Measurements from ENCODE around the gene TBCD.

The TBCD gene

DNA sequence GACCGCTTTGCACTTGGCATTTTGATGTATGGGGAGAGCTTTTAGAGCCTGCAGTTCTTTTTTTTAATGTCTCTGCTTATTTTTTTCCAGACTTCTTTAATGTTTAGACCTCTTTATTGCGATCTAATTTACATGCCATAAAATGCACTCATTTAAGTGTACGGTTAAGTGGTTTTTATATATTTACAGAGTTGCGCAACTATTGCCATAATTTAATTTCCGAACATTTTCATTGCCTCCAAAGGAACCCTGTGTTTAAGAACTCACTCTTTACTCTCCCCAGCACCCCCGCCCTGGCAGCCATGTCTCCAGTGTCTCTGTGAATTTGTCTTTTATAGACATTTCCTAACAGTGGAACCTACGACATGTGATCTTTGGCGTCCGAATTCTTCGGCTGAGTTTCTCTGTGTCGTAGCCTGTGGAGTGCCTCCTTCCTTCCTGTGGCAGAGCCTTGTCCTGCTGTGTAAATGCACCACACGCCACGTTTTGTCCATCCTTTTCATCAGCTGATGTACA, 64.0 kb downstream of the TBCD start:
- H3K4me1 ChIP-seq (ENCODE audit: control insufficient read depth, insufficient read depth, low read length) = no peaks in the 10 kb centered on the region
- peaks cover 17% of the 10 kb centered on the region for H3K9me3 ChIP-seq (ENCODE audit: control insufficient read depth, low read length)
- no peak overlapping the region for H3K9ac ChIP-seq (ENCODE audit: low read length)
- no peaks in the 10 kb centered on the region for H3K27me3 ChIP-seq (replicated peaks; ENCODE audit: control insufficient read depth, insufficient read depth, low read length)
- DNase-seq (ENCODE audit: low read depth) = no peak
- no peak overlapping the region for H3K4me3 ChIP-seq (ENCODE audit: low read length)
- peaks cover 25% of the 10 kb centered on the region for H3K36me3 ChIP-seq (ENCODE audit: control insufficient read depth, insufficient read depth, low read length, severe bottlenecking)

DNA sequence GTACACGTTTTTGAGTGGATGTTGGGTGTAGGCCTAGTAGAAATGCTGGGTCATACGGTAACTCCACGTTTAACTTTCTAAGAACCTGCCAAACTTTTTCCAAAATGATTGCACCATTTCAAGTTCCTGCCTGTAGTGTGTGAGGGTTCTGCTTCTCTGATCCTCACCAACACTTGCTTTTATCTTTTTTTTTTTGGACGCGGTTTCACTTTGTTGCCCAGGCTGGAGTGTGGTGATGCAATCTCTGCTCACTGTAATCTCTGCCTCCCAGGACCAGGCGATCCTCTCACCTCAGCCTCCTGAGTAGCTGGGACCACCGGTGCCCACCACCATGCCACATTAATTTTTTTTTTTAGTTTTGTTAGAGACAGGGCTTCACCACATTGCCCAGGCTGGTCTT, 64.5 kb downstream of the TBCD start:
- Histone ChIP-seq H3K4me3 (ENCODE audit: low read length) (no peak overlapping the region), H3K4me1 (ENCODE audit: control insufficient read depth, insufficient read depth, low read length) (no peaks in the 10 kb centered on the region), H3K9me3 (ENCODE audit: control insufficient read depth, low read length) (peaks cover 20% of the 10 kb centered on the region), H3K36me3 (ENCODE audit: control insufficient read depth, insufficient read depth, low read length, severe bottlenecking) (peaks cover 22% of the 10 kb centered on the region), H3K27me3 (replicated peaks; ENCODE audit: control insufficient read depth, insufficient read depth, low read length) (no peaks in the 10 kb centered on the region), H3K9ac (ENCODE audit: low read length) (no peak overlapping the region)
- DNase-seq (ENCODE audit: low read depth) = no peak

DNA sequence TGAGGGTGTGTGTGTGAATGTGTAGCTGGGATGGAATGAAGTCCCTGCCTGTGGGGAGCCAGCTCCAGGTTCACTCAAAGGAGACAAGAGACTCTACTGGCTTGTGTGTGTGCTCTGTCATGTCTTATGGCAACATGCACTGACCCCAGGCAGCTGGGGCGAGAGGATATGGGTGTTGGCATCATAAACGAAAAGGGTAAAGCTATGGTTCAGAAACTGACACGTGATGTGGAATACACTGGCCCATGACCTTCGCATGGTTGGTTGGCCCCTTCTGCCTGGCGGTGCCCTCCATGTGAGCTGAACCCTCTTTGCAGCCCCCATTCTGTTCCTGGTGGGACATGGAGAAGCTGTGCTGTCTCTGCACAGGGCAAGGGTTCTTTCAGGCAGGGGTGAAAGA, 66.1 kb downstream of the TBCD start:
- H3K36me3 ChIP-seq (ENCODE audit: control insufficient read depth, insufficient read depth, low read length, severe bottlenecking) = peaks cover 19% of the 10 kb centered on the region
- H3K9ac ChIP-seq (ENCODE audit: low read length) = no peak overlapping the region

GRCh38 chr17:82820278-82821251, 68.7 kb downstream of the TBCD start:
- Histone ChIP-seq H3K27me3 (replicated peaks; ENCODE audit: control insufficient read depth, insufficient read depth, low read length) (no peaks in the 10 kb centered on the region), H3K9ac (ENCODE audit: low read length) (no peak overlapping the region), H3K9me3 (ENCODE audit: control insufficient read depth, low read length) (peaks cover 20% of the 10 kb centered on the region), H3K4me1 (ENCODE audit: control insufficient read depth, insufficient read depth, low read length) (no peaks in the 10 kb centered on the region), H3K4me3 (ENCODE audit: low read length) (no peak overlapping the region), H3K36me3 (ENCODE audit: control insufficient read depth, insufficient read depth, low read length, severe bottlenecking) (peaks cover 11% of the 10 kb centered on the region)
- DNase-seq (ENCODE audit: low read depth) = no peak

More for the DNA sequence above, 66.1 kb downstream of the TBCD start:
- peaks cover 20% of the 10 kb centered on the region for H3K9me3 ChIP-seq (ENCODE audit: control insufficient read depth, low read length)
- no peaks in the 10 kb centered on the region for H3K27me3 ChIP-seq (replicated peaks; ENCODE audit: control insufficient read depth, insufficient read depth, low read length)
- no peak overlapping the region for H3K4me3 ChIP-seq (ENCODE audit: low read length)
- DNase-seq (ENCODE audit: low read depth) = no peak
- H3K4me1 ChIP-seq (ENCODE audit: control insufficient read depth, insufficient read depth, low read length) = no peaks in the 10 kb centered on the region

DNA sequence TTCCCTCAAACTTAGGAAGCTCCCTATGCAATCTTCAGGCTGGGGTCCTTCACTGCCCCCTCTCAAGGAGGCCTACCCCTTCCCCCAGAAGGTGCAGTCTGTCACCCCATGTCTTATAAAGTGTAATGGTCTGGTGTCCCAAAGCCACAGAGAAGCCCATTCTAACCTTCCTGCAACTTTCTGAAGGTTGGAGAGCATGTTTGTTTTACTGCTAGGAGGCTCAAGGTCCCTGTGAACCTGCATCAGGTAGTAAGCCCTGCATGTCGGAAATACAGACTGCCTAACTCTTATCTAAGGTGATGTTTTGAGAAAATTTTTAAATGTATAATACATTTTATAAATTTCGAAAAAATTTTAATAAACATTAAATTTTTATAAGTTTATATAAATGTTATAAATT, 69.7 kb downstream of the TBCD start:
- DNase-seq (ENCODE audit: low read depth) = no peak
- Histone ChIP-seq H3K27me3 (replicated peaks; ENCODE audit: control insufficient read depth, insufficient read depth, low read length) (no peaks in the 10 kb centered on the region), H3K9me3 (ENCODE audit: control insufficient read depth, low read length) (peaks cover 20% of the 10 kb centered on the region), H3K4me1 (ENCODE audit: control insufficient read depth, insufficient read depth, low read length) (no peaks in the 10 kb centered on the region), H3K36me3 (ENCODE audit: control insufficient read depth, insufficient read depth, low read length, severe bottlenecking) (peaks cover 6% of the 10 kb centered on the region), H3K4me3 (ENCODE audit: low read length) (no peak overlapping the region), H3K9ac (ENCODE audit: low read length) (no peak overlapping the region)

- peaks cover 20% of the 10 kb centered on the region for H3K9me3 ChIP-seq (ENCODE audit: control insufficient read depth, low read length)
- H3K4me3 ChIP-seq (ENCODE audit: low read length) = no peak overlapping the region
- H3K27me3 ChIP-seq (replicated peaks; ENCODE audit: control insufficient read depth, insufficient read depth, low read length) = no peaks in the 10 kb centered on the region
- H3K4me1 ChIP-seq (ENCODE audit: control insufficient read depth, insufficient read depth, low read length) = no peaks in the 10 kb centered on the region
- peaks cover 7% of the 10 kb centered on the region for H3K36me3 ChIP-seq (ENCODE audit: control insufficient read depth, insufficient read depth, low read length, severe bottlenecking)
- no peak for DNase-seq (ENCODE audit: low read depth)
- H3K9ac ChIP-seq (ENCODE audit: low read length) = no peak overlapping the region
These were observed 70.4 kb downstream of the TBCD start for GRCh38 chr17:82822281-82822680.

GRCh38 chr17:82823004-82823403, 71.1 kb downstream of the TBCD start:
- H3K9me3 ChIP-seq (ENCODE audit: control insufficient read depth, low read length) = peaks cover 20% of the 10 kb centered on the region

DNA sequence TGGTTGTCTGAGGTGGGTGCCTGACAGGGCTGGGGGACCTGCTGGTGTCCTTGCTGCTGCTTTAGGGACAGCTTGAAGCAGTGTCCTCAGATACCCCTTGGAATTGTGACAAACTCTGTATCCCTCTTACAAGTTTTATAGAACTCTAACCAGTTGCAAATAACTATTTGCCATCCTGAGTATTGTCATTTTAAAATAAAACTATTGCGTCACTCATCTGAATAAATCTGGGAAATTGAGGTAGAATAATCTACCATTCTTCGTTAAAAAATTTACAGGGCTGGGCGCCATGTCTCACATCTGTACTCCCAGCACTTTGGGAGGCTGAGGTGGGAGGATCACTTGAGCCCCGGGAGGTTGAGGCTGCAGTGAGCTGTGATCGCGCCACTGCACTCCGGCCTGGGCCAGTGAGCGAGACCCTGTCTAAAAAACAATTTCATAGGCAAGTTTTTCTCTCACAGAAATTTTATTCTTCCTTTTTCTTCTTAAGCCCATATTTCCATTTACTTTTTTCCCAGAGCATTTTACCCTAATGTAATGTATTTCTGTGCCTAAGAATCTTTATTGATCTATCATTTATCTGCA, 73.8 kb downstream of the TBCD start:
- Histone ChIP-seq H3K36me3 (ENCODE audit: control insufficient read depth, insufficient read depth, low read length, severe bottlenecking) (peaks cover 6% of the 10 kb centered on the region), H3K9me3 (ENCODE audit: control insufficient read depth, low read length) (peaks cover 5% of the 10 kb centered on the region), H3K4me1 (ENCODE audit: control insufficient read depth, insufficient read depth, low read length) (peaks cover 4% of the 10 kb centered on the region), H3K4me3 (ENCODE audit: low read length) (no peak overlapping the region), H3K27me3 (replicated peaks; ENCODE audit: control insufficient read depth, insufficient read depth, low read length) (no peaks in the 10 kb centered on the region), H3K9ac (ENCODE audit: low read length) (no peak overlapping the region)
- no peak for DNase-seq (ENCODE audit: low read depth)

More at GRCh38 chr17:82823004-82823403, 71.1 kb downstream of the TBCD start:
- no peak for DNase-seq (ENCODE audit: low read depth)
- Histone ChIP-seq H3K4me3 (ENCODE audit: low read length) (no peak overlapping the region), H3K27me3 (replicated peaks; ENCODE audit: control insufficient read depth, insufficient read depth, low read length) (no peaks in the 10 kb centered on the region), H3K9ac (ENCODE audit: low read length) (no peak overlapping the region), H3K4me1 (ENCODE audit: control insufficient read depth, insufficient read depth, low read length) (no peaks in the 10 kb centered on the region), H3K36me3 (ENCODE audit: control insufficient read depth, insufficient read depth, low read length, severe bottlenecking) (peaks cover 11% of the 10 kb centered on the region)

DNA sequence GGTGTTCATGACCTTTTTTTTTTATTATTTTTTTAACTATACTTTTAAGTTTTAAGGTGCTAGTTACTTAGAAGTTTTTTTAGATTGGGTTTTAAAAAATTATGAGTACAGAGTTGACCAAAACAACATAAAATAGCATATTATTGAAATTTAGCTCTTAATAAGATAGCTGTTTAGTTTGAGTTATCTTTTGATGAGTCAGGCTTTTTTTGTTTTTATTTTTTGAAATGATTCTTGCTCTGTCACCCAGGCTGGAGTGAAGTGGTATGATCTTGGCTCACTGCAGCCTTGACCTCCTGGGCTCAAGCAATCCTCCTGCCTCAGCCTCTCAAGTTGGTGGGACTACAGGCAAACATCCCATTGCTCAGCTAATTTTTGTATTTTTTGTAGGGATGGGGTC, 74.3 kb downstream of the TBCD start:
- Histone ChIP-seq H3K9ac (ENCODE audit: low read length) (no peak overlapping the region), H3K27me3 (replicated peaks; ENCODE audit: control insufficient read depth, insufficient read depth, low read length) (no peaks in the 10 kb centered on the region), H3K9me3 (ENCODE audit: control insufficient read depth, low read length) (no peaks in the 10 kb centered on the region), H3K4me3 (ENCODE audit: low read length) (no peak overlapping the region), H3K4me1 (ENCODE audit: control insufficient read depth, insufficient read depth, low read length) (peaks cover 4% of the 10 kb centered on the region), H3K36me3 (ENCODE audit: control insufficient read depth, insufficient read depth, low read length, severe bottlenecking) (peaks cover 6% of the 10 kb centered on the region)
- no peak for DNase-seq (ENCODE audit: low read depth)

DNA sequence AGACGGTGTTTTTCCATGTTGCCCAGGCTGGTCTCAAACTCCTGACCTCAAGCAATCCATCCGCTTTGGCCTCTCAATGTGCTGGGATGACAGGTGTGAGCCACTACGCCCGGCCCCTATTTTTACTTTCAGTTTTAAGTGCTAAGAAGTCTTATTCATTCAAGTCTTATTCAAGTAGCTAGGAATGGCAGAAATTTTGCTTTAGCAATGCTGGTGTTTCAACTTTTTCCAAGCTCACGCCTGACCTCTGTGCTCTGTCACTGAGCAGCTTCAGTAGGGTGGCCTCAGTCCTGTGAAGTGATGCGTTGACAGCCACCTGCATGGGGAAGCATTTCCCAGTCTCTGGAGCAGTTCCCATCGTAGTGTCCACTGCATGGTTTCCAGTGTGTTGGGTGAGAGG, 75.1 kb downstream of the TBCD start:
- DNase-seq (ENCODE audit: low read depth) = no peak
- H3K27me3 ChIP-seq (replicated peaks; ENCODE audit: control insufficient read depth, insufficient read depth, low read length) = no peaks in the 10 kb centered on the region
- peaks cover 6% of the 10 kb centered on the region for H3K36me3 ChIP-seq (ENCODE audit: control insufficient read depth, insufficient read depth, low read length, severe bottlenecking)
- peaks cover 4% of the 10 kb centered on the region for H3K4me1 ChIP-seq (ENCODE audit: control insufficient read depth, insufficient read depth, low read length)
- H3K9me3 ChIP-seq (ENCODE audit: control insufficient read depth, low read length) = no peaks in the 10 kb centered on the region
- H3K9ac ChIP-seq (ENCODE audit: low read length) = no peak overlapping the region
- H3K4me3 ChIP-seq (ENCODE audit: low read length) = no peak overlapping the region

GRCh38 chr17:82828875-82829487, 77.1 kb downstream of the TBCD start:
- Histone ChIP-seq H3K4me3 (ENCODE audit: low read length) (no peak overlapping the region), H3K27me3 (replicated peaks; ENCODE audit: control insufficient read depth, insufficient read depth, low read length) (no peaks in the 10 kb centered on the region), H3K9me3 (ENCODE audit: control insufficient read depth, low read length) (no peaks in the 10 kb centered on the region), H3K4me1 (ENCODE audit: control insufficient read depth, insufficient read depth, low read length) (peaks cover 4% of the 10 kb centered on the region), H3K36me3 (ENCODE audit: control insufficient read depth, insufficient read depth, low read length, severe bottlenecking) (peaks cover 6% of the 10 kb centered on the region), H3K9ac (ENCODE audit: low read length) (no peak overlapping the region)
- no peak for DNase-seq (ENCODE audit: low read depth)

Measured in adipocyte (in vitro differentiated cells).